GM12801 (cell line): ENCODE data around the gene PLEKHA3.

Experiments
- TF ChIP-seq, protein P1 (sequence below): IDR thresholded peaks from one replicate; pipeline ENCODE4 v1.5.1; 2011; ENCODE audit warnings: control low read depth; ENCODE audit not compliant: insufficient read length; ENCODE audit errors: extremely low read depth

PLEKHA3 gene

DNA sequence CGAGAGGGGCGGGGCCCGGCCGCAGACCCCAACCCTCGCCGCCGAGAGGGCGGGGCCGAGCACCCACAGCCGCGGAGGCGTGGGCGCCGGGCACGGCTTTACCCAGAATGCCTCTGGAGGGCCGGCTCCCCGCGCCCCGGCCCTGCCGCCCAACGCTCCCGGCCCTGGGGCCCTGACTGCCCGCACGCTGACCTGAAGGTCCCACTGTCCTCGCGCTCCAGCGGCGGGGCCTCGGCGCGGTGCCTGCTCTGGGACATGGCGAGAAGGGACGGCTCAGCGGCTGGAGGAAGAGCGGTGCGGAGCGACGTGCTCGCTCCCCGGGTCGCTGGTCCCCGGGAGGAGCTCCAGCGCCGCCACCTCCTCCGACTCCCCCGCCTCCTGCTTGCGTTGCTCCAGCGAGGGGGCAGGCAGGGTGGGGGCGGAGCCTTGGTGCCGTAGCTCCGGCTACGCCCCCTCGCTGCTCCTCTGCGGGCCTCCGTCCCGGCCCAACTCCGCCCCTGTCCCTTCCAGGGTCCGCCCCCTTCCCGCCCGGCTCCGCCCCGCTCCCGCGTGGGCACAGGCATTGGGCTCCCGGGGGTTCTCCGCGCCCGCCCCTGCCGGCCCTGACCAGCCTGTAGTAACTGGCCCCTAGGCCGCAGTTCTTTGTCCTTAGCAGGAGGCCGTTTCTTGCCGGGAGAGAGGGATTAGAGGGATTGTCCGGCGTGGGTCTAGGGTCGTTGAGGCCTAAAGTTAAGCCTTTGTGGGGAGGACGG, 29.3 kb upstream of the PLEKHA3 start, which contains the start of the genes PJVK and PRKRA:
PJVK (plus strand) TSS at position 605 of the 752 bp plus-strand sequence. CDS start 2,032 bp downstream, outside the sequence.
PRKRA (minus strand) TSS at position 402 of the 752 bp plus-strand sequence; CDS start at position 257, 145 bp downstream.
- TF ChIP-seq, protein P1, sequence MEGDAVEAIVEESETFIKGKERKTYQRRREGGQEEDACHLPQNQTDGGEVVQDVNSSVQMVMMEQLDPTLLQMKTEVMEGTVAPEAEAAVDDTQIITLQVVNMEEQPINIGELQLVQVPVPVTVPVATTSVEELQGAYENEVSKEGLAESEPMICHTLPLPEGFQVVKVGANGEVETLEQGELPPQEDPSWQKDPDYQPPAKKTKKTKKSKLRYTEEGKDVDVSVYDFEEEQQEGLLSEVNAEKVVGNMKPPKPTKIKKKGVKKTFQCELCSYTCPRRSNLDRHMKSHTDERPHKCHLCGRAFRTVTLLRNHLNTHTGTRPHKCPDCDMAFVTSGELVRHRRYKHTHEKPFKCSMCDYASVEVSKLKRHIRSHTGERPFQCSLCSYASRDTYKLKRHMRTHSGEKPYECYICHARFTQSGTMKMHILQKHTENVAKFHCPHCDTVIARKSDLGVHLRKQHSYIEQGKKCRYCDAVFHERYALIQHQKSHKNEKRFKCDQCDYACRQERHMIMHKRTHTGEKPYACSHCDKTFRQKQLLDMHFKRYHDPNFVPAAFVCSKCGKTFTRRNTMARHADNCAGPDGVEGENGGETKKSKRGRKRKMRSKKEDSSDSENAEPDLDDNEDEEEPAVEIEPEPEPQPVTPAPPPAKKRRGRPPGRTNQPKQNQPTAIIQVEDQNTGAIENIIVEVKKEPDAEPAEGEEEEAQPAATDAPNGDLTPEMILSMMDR = no peak

DNA sequence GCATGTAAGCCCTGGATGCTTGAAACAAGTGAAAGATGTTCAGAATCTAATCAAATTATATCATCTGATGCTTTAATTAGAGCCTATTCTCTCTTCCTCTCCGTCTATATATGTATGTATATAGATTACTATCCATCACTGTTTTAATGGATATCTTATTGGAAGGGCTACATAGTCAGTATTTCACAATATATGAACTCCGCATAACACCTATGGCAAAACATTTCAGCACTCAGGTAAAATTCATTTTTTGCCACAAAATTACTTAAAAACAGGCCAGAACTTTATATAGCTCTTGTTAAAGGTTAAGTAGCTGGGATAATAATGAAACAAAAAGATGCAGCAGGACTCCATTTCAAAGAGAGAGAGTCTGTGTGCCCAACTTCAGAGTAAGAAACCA, 27.9 kb upstream of the PLEKHA3 start:
- TF ChIP-seq, protein P1 = no peak

DNA sequence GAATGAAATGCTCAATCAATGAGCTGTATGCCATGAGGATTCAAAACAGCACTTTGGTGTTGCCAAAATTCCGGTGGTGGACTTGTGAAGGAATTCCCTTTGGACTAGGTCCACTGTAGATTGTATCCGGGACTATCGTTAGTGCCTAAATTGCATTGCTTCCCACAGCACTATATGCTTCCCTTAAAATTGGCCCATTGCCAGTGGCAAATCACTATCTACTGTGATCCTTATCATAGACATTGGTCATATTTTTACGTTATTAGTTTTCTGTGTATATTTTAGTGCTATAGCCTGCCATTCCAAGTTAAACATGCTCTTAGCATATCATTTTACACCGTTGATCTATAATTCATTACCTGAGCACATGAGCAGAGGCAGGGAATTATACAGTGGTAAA, 27.4 kb upstream of the PLEKHA3 start:
- TF ChIP-seq, protein P1 = no peak

DNA sequence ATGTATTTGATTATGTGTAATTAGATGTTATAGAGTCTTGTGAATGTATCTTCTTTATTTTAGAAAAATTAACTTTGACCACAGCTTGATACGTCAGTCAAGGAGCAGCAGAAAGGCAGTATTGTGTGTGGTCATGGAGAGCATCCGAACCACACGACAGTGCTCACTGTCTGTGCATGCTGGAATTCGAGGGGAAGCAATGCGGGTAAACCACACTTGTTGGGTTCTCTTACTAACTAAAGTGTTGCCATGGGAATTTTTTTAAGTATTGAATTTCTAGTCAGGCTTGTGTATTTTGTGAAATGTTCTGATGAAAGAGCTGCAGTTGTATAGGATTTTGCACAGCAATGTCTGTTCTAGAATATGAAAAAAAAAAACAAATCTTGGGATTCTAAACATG, 24.3 kb upstream of the PLEKHA3 start:
- TF ChIP-seq, protein P1 = no peak

DNA sequence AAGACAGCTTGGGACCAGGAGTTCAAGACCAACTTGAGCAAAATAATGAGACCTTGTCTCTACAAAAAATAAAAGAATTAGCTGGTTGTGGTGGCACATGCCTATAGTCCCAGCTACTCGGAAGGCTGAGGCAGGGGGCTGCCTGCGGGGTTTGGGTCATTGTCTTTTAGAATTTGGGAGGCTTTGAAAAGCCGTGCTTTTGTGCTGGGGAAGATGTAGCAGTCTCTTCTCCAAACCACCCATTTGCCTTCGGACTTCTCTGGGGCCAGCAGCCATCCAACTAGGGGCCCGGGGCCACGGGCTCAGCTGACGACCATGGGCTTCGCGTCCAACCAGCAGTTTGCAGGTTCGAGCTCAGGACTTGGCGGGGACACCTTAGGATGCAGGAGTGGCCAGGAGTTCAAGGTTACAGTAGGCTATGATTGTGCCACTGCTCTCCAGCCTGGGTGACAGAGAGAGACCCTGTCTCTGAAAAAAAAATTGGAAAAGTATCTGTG, 22.8 kb upstream of the PLEKHA3 start:
- TF ChIP-seq, protein P1 = no peak

DNA sequence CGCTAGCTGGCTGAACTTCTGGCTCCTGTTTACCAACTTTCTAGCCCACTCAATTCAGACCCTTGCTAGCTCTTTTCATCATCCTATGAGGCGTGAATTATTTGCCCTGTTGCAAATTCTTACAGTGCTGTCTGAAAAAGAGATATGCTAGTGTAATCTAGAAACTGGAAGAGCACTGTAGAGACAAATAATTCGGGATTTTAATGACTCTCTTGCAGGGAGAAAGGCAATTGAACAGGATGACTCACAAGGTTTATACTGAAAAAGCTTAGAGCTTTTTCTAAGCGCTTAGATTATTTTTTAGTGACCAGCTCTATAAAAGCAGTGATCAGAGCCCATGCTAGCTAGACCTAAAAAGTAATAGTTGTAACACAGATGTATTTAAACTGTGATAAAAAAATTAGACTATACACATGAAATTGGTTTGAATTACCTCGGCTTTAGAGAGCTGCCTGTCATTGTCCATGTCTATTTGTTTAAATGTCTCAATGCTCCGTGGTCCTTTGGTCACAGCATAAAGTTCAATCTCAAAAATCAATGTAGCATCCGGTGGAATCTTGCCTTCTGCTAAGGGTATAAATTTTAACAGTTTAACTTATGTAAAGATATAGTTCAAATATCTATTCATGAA, 10.9 kb upstream of the PLEKHA3 start:
- TF ChIP-seq, protein P1 = no peak

DNA sequence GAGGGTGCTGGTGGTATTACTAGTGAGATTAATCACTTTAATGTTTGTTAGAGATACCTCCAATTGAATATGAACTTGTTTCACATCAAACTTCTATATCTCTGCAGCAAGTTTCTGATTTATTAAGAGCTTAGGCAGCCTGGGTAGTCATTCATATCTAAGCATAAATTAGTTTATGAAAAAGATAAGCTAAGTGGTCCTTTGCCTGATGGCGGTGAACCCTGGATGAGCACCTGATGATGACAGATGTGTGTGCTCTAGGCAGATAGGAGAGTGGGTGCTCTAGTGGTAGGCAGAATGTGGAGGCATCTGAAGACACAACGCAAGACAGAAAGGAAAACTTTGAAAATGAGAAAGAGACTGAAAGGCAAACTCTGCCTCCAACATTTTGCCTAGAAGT, 6.9 kb upstream of the PLEKHA3 start:
- TF ChIP-seq, protein P1 = no peak
